Central memory CD8-positive, alpha-beta T cell (primary cell): ENCODE data around the gene MYO7A.

ENCODE experiments used
- ATAC-seq: fragments of 150-1000 bp; cut with Tn5 transposase; replicated peaks from 2 replicates; pipeline ENCODE4 v1.10.0; 2022; ENCODE audit warnings: mild to moderate bottlenecking, moderate FRiP score, moderate number of reproducible peaks; ENCODE audit not compliant: poor library complexity, severe bottlenecking; ENCODE audit errors: extremely low read depth
- DNase-seq, 2 donors: peaks; one replicate each; pipeline ENCODE4 v3.0.0; 2021; ENCODE audit warnings: low spot score in 2 of 2
- H3K27ac Mint-ChIP-seq: one replicate; pipeline ENCODE4 v1.8.0; 2022; ENCODE audit warnings: low read depth, mild to moderate bottlenecking, moderate library complexity, mixed read lengths
- H3K27me3 Mint-ChIP-seq: one replicate; pipeline ENCODE4 v1.8.0; 2022; ENCODE audit warnings: mixed read lengths
- H3K36me3 Mint-ChIP-seq: one replicate; pipeline ENCODE4 v1.8.0; 2022; ENCODE audit warnings: mild to moderate bottlenecking, moderate library complexity, mixed read lengths; ENCODE audit not compliant: insufficient read depth
- H3K4me1 Mint-ChIP-seq: one replicate; pipeline ENCODE4 v1.8.0; 2022; ENCODE audit warnings: mixed read lengths
- H3K4me3 Mint-ChIP-seq: one replicate; pipeline ENCODE4 v1.8.0; 2022; ENCODE audit warnings: mild to moderate bottlenecking, moderate library complexity, mixed read lengths
- H3K9me3 Mint-ChIP-seq: one replicate; pipeline ENCODE4 v1.8.0; 2022; ENCODE audit warnings: mixed read lengths

The MYO7A gene

GRCh38 chr11:77087723-77088225 is 40.3 kb upstream of the MYO7A start:
- ATAC-seq (no peak), DNase-seq (no peak)
- Mint-ChIP-seq H3K27me3 (no peaks in the 10 kb centered on the region), H3K4me1 (peaks cover 2% of the 10 kb centered on the region), H3K27ac (peak overlapping the region; percentile 10), H3K36me3 (peaks cover 3% of the 10 kb centered on the region), H3K4me3 (no peak overlapping the region), H3K9me3 (no peaks in the 10 kb centered on the region)

DNA sequence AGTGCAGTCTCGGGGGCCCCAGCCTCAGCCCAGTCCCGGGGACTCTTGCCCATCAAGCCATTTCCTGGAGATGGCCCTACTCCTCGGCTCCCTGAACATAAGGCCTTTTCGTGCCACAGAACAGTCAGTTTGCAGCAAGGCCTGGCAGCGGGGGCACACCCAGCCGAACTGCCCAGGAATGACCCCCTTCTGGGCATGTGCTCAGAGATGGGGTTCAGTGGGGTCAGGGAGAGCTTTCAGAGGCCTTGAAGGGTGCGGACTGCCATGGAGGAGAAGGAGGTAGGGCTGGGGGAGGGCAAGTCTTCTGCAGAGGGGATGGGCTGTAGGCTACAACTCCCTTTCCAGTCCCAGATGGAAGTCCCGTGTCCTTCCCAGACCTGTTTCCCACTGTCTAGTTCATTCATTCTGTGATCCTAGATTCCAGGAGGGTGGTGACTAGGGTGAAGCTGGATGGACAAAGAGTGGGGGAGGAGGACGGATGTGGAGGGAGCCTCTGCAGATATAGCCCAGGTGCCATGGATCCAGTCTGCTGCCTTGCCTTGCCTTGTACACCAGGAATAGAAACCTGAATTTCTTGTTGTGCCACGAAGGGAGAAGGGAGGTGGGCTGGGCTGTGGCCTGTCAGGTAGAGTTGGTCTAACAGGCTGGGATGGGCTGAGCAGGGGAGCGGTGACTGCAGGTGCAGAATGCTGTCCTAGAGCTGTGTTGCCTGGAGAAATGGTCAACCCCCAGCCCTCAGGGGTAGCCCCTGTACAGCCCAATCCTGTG is 39.6 kb upstream of the MYO7A start:
- Mint-ChIP-seq H3K36me3 (peaks cover 3% of the 10 kb centered on the region), H3K27ac (peak overlapping the region; percentile 10), H3K9me3 (no peaks in the 10 kb centered on the region), H3K4me1 (no peaks in the 10 kb centered on the region), H3K4me3 (no peak overlapping the region), H3K27me3 (no peaks in the 10 kb centered on the region)
- ATAC-seq = no peak
- no peak for DNase-seq

GRCh38 chr11:77089004-77089545 is 39.0 kb upstream of the MYO7A start:
- ATAC-seq (no peak), DNase-seq (no peak)
- Mint-ChIP-seq H3K27me3 (no peaks in the 10 kb centered on the region), H3K36me3 (peaks cover 3% of the 10 kb centered on the region), H3K4me3 (no peak overlapping the region), H3K9me3 (no peaks in the 10 kb centered on the region), H3K27ac (no peak overlapping the region), H3K4me1 (no peaks in the 10 kb centered on the region)

GRCh38 chr11:77090046-77090372 is 38.0 kb upstream of the MYO7A start:
- H3K27me3 Mint-ChIP-seq = no peaks in the 10 kb centered on the region
- H3K27ac Mint-ChIP-seq = no peak overlapping the region
- H3K36me3 Mint-ChIP-seq = peaks cover 3% of the 10 kb centered on the region
- H3K4me1 Mint-ChIP-seq = no peaks in the 10 kb centered on the region
- no peaks in the 10 kb centered on the region for H3K9me3 Mint-ChIP-seq
- no peak overlapping the region for H3K4me3 Mint-ChIP-seq
- ATAC-seq (no peak), DNase-seq (no peak)

DNA sequence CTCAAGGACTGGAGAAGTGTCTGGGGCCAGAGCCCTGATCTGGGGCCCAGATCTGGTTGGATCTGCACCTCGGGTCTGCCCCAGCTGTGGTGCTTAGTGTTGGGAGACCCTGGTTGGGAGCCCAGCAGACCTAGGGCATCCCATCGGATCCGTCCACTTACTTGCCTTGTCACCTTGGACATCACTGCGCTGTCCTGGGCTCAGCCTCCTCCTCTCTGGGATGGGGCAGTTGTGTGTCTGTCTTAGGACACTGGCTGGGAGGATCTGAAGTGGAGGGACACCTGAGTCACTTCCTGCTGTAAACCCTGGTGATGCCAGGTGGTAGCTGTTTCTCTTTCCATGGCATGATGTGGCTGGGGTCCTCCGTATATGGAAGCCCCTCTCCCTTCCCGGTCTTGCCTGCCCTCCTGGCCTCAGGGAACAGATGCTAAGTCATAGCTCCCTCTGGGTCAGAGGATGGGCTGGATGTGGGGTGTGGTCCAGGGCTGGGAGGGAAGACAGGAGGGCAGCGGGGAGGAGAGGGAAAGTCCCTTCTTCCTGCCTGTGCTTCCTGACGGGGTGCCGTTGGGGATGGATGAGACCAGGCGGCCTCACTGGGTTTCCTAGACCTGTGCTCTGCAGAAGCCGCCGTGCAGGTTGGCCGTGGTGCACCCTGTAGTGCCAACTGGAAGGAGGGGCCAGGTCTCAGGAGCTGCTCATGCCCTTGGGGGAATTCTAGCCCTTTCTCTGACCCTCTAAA is 37.5 kb upstream of the MYO7A start:
- H3K27me3 Mint-ChIP-seq = no peaks in the 10 kb centered on the region
- H3K27ac Mint-ChIP-seq = no peak overlapping the region
- ATAC-seq = no peak

GRCh38 chr11:77091146-77091940 is 36.7 kb upstream of the MYO7A start:
- no peak overlapping the region for H3K27ac Mint-ChIP-seq
- H3K27me3 Mint-ChIP-seq = no peaks in the 10 kb centered on the region
- H3K4me1 Mint-ChIP-seq = no peaks in the 10 kb centered on the region
- peak; percentile 60 to 70 for DNase-seq
- no peaks in the 10 kb centered on the region for H3K9me3 Mint-ChIP-seq
- peaks cover 3% of the 10 kb centered on the region for H3K36me3 Mint-ChIP-seq
- no peak overlapping the region for H3K4me3 Mint-ChIP-seq
- ATAC-seq = peak; percentile 86

More for the DNA sequence above, 37.5 kb upstream of the MYO7A start:
- Mint-ChIP-seq H3K36me3 (peaks cover 3% of the 10 kb centered on the region), H3K4me1 (no peaks in the 10 kb centered on the region), H3K4me3 (no peak overlapping the region), H3K9me3 (no peaks in the 10 kb centered on the region)
- no peak for DNase-seq

DNA sequence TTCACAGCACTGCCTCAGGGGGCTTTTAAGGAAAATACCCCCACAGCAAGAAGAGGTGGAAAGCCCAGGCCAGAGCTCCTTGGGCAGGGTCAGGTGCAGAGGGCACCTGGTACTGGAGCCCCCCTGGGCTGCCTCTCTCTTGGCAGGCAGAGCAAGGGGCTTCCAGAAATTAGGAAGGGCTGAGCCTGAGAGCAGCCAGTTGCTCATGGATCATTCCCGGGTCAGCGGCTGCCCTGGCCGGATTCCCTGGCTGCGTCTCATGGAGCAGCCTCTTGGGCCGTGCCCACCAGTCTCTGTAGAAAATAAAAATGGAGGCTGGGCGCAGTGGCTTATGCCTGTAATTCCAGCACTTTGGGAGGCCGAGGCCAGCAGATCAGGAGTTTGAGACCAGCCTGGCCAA is 35.7 kb upstream of the MYO7A start:
- Mint-ChIP-seq H3K4me3 (no peak overlapping the region), H3K9me3 (no peaks in the 10 kb centered on the region), H3K4me1 (no peaks in the 10 kb centered on the region), H3K27ac (no peak overlapping the region), H3K27me3 (no peaks in the 10 kb centered on the region), H3K36me3 (peaks cover 3% of the 10 kb centered on the region)
- DNase-seq = no peak
- no peak for ATAC-seq

DNA sequence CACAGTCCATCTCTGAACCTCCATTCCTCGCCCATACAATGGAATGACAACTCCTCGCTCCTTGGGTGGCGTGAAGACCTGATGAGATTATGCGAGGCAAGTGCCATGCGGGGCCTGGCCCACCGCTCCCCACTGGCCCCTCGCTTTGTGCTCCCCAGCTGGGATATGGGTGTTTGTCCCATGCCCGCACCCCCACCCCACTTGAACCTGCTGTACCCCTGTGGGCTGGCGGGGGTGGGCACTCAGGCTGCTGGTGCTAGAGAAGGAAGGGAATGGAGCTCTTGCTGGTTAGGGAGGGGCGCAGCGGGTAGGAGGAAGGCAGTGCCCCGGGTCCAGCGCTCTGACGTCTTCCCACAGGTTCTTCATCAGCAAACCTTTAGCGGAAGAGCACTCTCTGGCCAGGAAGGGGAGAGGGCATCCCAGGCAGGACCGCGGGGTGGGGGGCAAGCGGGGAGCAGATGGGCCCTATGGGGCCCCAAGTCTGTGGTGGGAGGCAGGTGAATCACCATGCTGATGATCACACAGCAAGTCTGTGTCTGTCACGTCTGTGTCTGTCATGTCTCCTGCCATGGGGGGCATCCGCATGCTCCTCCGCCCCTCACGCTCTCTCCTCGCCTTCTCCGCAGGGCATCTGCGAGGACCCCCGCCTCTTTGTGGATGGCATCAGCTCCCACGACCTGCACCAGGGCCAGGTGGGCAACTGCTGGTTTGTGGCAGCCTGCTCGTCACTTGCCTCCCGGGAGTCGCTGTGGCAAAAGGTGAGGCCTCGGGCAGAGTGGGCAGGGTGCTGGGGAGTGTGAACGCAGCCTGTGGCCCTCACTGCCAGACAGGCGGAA is 34.8 kb upstream of the MYO7A start:
- H3K27ac Mint-ChIP-seq = no peak overlapping the region
- DNase-seq = no peak

DNA sequence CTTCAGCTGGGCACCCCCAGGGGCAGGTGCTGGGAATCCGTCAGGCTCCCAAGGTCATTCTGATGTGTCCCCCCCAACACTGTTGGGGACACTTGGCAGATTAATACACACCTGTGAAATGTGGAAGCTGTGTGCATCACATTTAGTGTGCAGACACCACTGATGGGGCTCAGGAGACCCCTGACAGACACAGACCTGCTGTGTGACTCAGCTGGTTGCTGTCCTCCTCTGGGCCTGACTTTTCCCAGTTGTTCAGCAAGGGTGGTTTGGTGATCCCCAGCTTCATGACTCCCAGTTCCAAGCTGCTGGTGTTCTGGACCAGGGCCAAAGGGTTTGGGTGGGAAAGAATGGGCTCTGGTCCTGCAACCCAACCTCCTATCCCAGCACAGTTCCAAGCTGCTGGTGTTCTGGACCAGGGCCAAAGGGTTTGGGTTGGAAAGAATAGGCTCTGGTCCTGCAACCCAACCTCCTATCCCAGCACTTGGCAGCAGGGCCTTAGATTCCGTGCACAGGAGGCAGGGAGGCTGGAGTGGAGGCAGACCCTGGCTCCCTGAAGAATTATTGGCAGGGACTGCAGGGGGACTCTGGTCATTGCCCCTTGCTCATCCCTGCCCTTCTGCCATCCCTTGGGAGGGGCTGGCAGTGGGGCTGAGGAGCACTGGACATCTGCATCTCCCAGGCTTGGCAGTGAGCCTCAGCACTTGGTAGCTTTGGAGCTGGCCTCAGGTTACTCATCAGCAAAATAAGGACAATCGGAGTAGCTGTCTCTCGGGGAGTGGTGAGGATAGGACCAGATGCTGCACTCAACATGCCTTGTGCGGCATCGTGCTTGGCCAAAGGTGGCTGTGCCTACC is 33.8 kb upstream of the MYO7A start:
- ATAC-seq = no peak

More for the DNA sequence above, 34.8 kb upstream of the MYO7A start:
- Mint-ChIP-seq H3K9me3 (no peaks in the 10 kb centered on the region), H3K36me3 (peaks cover 3% of the 10 kb centered on the region), H3K27me3 (no peaks in the 10 kb centered on the region), H3K4me1 (no peaks in the 10 kb centered on the region), H3K4me3 (no peak overlapping the region)
- ATAC-seq = no peak

DNA sequence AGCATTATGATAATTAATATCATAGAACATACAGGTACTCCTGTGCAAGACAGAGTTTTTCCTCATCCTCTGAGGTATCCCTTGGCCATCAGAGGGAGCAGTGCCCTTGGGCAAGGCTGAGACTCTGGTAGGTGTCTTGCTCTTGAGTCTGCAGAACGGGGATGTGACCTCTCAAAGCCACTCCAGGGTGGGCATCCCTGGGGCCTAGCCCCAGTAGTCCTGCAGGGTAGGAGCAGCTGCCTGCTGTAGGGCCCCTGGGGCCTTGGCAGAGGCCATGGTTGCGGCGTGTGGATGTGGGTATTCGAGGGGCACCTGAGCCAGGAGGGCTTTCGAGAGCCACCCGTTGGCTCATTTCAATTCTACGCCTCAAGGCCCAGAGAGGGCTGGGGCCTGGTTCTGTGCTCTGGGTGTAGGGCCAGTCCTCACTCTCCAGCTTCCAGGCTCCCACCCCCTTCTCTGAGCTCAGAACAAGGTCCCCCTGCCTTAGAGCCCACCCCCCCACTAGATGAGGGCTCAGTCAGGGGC is 33.1 kb upstream of the MYO7A start:
- Mint-ChIP-seq H3K4me3 (no peak overlapping the region), H3K9me3 (no peaks in the 10 kb centered on the region), H3K4me1 (no peaks in the 10 kb centered on the region), H3K27ac (no peak overlapping the region), H3K36me3 (peaks cover 3% of the 10 kb centered on the region), H3K27me3 (no peaks in the 10 kb centered on the region)
- DNase-seq (no peak), ATAC-seq (no peak)

More for the DNA sequence above, 33.8 kb upstream of the MYO7A start:
- no peaks in the 10 kb centered on the region for H3K4me1 Mint-ChIP-seq
- no peaks in the 10 kb centered on the region for H3K9me3 Mint-ChIP-seq
- no peak for DNase-seq
- H3K4me3 Mint-ChIP-seq = no peak overlapping the region
- peaks cover 3% of the 10 kb centered on the region for H3K36me3 Mint-ChIP-seq
- H3K27ac Mint-ChIP-seq = no peak overlapping the region
- no peaks in the 10 kb centered on the region for H3K27me3 Mint-ChIP-seq
